Muscle layer of colon (tissue), 2 donors: ENCODE measurements around the gene LRMDA.
"Not testable (repeated sequence)": the region's sequence is repeated elsewhere in the genome, so short reads cannot be mapped to it uniquely, and the experiment has no call there.

Experiments
- H3K27ac ChIP-seq: one replicate; pipeline ENCODE4 v1.7.0; 2013; ENCODE audit warnings: low read depth, mild to moderate bottlenecking, low read length, moderate library complexity
- H3K27me3 ChIP-seq, 2 donors: one replicate each; pipeline ENCODE4 v1.7.0; 2013; ENCODE audit warnings: low read length in 2 of 2, mild to moderate bottlenecking in 2 of 2; ENCODE audit not compliant: insufficient read depth in 2 of 2, control insufficient read depth in 1 of 2
- H3K36me3 ChIP-seq: one replicate; pipeline ENCODE4 v1.7.0; 2013; ENCODE audit warnings: mild to moderate bottlenecking, low read length; ENCODE audit not compliant: insufficient read depth
- H3K4me1 ChIP-seq: one replicate; pipeline ENCODE4 v1.7.0; 2013; ENCODE audit warnings: mild to moderate bottlenecking, low read length; ENCODE audit not compliant: insufficient read depth
- H3K4me3 ChIP-seq, 2 donors: one replicate each; pipeline ENCODE4 v1.7.0; 2013; ENCODE audit warnings: low read length in 2 of 2, low read depth in 1 of 2, mild to moderate bottlenecking in 1 of 2, moderate library complexity in 1 of 2
- H3K9ac ChIP-seq: one replicate; pipeline ENCODE4 v1.7.0; 2013; ENCODE audit warnings: low read length
- H3K9me3 ChIP-seq: one replicate; pipeline ENCODE4 v1.7.0; 2013; ENCODE audit warnings: mild to moderate bottlenecking, low read length
- donor health status: abdominal sarcoma.
- donor health status: Adenocarcinoma of cecum.

The LRMDA gene

DNA sequence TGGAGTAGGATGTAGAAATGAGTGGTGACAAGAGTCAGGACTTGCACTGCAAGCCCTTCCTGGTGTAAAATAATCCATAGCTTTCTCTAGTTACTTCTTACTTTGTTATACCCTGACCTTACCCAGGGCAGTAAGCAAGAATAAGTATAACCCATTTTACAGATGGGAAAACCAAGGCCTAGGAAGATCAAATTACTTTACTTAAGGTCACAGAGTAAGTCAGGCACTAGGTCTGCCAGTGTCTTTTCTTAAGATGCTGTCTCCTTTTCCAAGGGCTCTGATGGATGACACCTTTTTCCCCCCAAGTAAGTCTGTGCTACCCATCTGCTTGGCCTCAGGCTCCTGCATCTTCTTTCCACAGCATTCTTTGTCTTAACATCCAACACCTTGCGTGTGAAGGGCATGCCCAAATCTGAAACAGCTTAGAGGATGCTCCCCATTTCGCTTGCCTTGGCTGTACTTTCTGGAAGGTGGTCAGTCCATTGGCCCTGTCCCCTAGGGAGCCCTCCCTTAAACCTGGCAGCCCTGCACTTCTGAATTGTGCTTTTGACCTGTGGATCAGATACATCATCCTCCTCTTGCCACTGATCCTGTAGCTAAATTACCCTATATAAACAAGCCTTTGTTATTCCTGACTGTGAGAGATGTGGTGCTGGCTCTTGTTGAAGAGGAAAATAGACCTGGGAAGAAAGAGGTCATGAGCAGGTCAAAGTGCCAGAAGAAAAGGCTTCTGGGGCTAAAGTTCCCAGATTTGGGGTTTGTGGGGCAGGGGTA lies 168.6 kb downstream of the LRMDA start:
- H3K4me1 ChIP-seq, result no peaks in the 10 kb centered on the region
- no peaks in the 10 kb centered on the region for H3K36me3 ChIP-seq
- no peak overlapping the region for H3K27ac ChIP-seq
- no peaks in the 10 kb centered on the region for H3K9me3 ChIP-seq
- no peak overlapping the region for H3K4me3 ChIP-seq
- no peaks in the 10 kb centered on the region for H3K27me3 ChIP-seq
- H3K9ac ChIP-seq, result no peak overlapping the region

DNA sequence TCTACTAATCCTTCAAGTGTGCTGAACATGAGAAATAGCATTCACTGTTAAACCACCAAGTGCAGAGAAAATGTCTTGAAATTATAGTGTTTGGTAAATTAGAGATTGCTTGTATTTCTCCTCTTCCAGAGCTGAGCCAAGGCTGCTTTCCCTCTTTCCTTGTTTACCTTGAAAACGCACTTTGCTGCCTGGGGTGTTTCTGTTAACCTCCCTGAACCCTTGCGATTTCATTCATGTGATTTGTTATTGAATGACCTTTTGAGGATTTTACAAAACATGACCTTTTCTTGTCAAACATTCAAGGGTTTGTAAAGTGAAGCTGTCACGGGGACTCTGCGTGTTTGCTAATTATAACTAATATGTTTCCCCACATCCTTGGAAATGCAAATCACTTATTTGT lies 169.4 kb downstream of the LRMDA start:
- Histone ChIP-seq H3K9ac (no peak overlapping the region), H3K27me3 (no peaks in the 10 kb centered on the region), H3K9me3 (no peaks in the 10 kb centered on the region), H3K4me3 (no peak overlapping the region), H3K4me1 (no peaks in the 10 kb centered on the region), H3K36me3 (no peaks in the 10 kb centered on the region), H3K27ac (no peak overlapping the region)

DNA sequence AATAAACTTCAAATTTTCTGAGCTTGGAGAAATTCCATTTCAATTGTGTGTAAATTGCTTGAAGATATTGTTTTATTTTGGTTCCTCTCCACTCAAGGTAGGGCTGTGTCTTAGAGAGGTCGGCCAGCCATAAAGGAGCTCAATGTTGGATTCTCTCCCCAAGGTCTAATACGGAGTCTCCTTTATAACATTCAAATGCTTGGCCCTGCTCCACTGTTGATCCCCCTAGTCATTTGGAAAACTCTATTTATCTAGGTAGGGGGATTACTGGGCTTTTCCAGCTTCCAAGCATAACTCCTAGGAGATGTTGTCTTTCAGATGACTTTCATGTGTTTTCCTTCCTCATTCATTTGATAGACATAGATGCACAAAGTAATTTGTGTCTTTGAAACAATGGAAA lies 170.9 kb downstream of the LRMDA start:
- Histone ChIP-seq H3K4me1 (no peaks in the 10 kb centered on the region), H3K27me3 (no peaks in the 10 kb centered on the region), H3K4me3 (no peak overlapping the region), H3K9ac (no peak overlapping the region), H3K36me3 (no peaks in the 10 kb centered on the region), H3K27ac (no peak overlapping the region), H3K9me3 (no peaks in the 10 kb centered on the region)

DNA sequence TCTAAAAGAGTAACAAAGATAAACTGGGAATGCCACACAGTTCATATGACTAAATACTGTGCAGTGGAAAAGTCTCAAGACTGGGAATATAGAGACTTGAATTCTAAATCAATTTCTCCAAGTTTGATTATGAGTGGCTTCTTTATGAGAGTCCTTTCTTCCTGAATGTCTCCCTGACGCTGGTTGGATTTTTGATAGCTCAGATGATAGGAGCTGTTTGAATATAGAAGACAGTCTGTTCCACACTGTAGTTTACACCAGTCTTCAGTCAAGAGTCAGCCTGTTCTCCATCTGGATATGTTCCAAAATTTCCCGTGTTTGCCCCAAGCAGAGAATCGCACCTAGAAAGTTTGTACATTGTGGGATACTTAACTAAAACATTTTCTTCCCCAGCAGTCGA lies 173.7 kb downstream of the LRMDA start:
- H3K27me3 ChIP-seq, result no peaks in the 10 kb centered on the region
- H3K27ac ChIP-seq, result no peak overlapping the region
- no peaks in the 10 kb centered on the region for H3K36me3 ChIP-seq
- no peaks in the 10 kb centered on the region for H3K9me3 ChIP-seq
- H3K4me1 ChIP-seq, result no peaks in the 10 kb centered on the region
- H3K9ac ChIP-seq, result no peak overlapping the region
- no peak overlapping the region for H3K4me3 ChIP-seq

- not testable (repeated sequence) for H3K4me3 ChIP-seq, H3K4me1 ChIP-seq, H3K9ac ChIP-seq, H3K27me3 ChIP-seq, H3K27ac ChIP-seq, H3K36me3 ChIP-seq, H3K9me3 ChIP-seq
Observed at GRCh38 chr10:75605795-75606194, 174.4 kb downstream of the LRMDA start.

GRCh38 chr10:75606203-75606779 lies 174.9 kb downstream of the LRMDA start:
- no peak overlapping the region for H3K27ac ChIP-seq

DNA sequence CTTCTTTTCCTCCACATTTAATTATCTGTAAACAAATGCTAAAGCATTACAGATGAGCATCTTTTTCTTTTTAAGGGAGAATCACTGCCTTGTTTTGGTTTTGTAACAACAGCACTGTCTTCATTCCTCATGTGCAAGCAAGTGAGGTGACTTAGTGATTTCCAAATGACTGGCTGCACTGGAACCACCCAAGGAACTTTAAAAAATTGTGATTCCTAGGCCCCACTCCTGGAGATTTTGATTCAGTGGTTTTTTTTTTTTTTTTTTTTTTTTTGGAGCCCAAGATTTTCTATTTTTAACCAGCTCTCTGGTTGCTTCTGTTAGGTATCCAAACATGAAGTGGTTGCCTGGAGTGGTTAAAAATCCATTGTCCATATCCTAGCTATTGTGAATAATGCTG lies 176.2 kb downstream of the LRMDA start:
- Histone ChIP-seq H3K9ac (no peak overlapping the region), H3K36me3 (no peaks in the 10 kb centered on the region), H3K27ac (no peak overlapping the region), H3K4me3 (no peak overlapping the region), H3K27me3 (no peaks in the 10 kb centered on the region), H3K4me1 (no peaks in the 10 kb centered on the region), H3K9me3 (no peaks in the 10 kb centered on the region)

More at GRCh38 chr10:75606203-75606779, 174.9 kb downstream of the LRMDA start:
- no peaks in the 10 kb centered on the region for H3K36me3 ChIP-seq
- H3K9me3 ChIP-seq, result no peaks in the 10 kb centered on the region
- H3K4me3 ChIP-seq, result no peak overlapping the region
- no peaks in the 10 kb centered on the region for H3K4me1 ChIP-seq
- H3K9ac ChIP-seq, result no peak overlapping the region
- H3K27me3 ChIP-seq, result no peaks in the 10 kb centered on the region

- Histone ChIP-seq H3K4me1 (peaks cover 9% of the 10 kb centered on the region), H3K27me3 (no peaks in the 10 kb centered on the region), H3K4me3 (no peak overlapping the region), H3K9ac (no peak overlapping the region), H3K9me3 (no peaks in the 10 kb centered on the region), H3K27ac (no peak overlapping the region), H3K36me3 (no peaks in the 10 kb centered on the region)
Observed at GRCh38 chr10:75610183-75610582, 178.8 kb downstream of the LRMDA start.

DNA sequence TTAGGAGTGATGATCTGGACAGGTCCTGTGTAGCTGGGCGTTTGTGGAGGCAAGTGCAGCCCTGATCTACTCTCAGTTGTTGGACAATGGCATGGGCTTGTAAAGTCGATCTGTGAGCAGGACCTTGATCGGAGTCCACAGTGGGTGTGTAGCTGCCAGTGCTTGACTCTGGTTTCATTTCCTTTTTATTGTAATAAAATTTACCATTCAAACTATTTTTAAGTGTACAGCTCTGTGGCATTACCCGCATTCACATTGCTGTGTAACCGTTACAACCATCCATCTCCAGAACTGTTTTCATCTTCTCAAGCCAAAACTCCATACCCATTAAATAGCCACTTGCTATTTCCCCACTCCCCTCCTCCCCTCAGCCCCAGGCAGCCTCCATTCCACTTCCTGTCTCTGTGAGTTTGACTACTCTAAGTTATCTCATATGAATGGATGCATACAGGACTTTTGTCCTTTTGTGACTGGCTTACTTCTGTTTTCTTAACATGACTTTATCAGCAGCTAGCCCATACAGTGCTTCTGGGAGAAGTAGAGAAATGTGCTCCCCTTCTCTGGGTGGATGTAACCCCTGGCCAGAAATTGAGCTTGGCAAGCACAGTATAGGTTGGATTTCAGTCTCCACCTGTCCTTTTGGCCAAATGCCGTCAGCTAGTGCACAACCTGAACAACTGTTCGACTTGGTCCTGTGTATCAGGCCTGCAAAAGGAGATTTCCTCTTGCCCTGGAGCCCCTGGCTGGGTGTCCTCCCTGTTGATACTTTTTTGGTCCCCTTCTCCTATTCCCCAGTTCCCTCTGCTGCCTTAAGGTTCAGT lies 180.0 kb downstream of the LRMDA start:
- H3K27ac ChIP-seq, result no peak overlapping the region
- H3K9me3 ChIP-seq, result no peaks in the 10 kb centered on the region
- H3K27me3 ChIP-seq, result no peaks in the 10 kb centered on the region
- H3K36me3 ChIP-seq, result no peaks in the 10 kb centered on the region
- H3K9ac ChIP-seq, result no peak overlapping the region
- peaks cover 9% of the 10 kb centered on the region for H3K4me1 ChIP-seq
- H3K4me3 ChIP-seq, result no peak overlapping the region

DNA sequence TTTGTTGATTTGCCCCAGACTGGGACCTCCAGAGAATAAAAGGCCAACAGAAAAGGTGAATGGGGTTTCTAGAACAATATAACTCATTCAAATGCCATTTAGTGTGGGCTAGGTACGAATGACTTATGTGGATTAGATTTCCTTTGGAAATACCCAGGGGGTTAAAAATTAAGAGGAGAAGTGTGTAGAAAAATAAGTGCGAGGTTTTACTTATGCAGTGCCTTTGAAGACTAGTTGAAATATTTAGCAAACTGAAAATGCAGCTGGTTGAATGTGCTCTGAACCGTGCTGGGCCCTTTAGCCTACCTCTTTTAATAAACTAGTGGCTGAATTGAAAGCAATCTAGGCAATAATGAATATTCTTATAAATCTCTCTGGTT lies 180.6 kb downstream of the LRMDA start:
- peaks cover 9% of the 10 kb centered on the region for H3K4me1 ChIP-seq
- H3K9me3 ChIP-seq, result no peaks in the 10 kb centered on the region
- H3K27ac ChIP-seq, result no peak overlapping the region
- no peaks in the 10 kb centered on the region for H3K27me3 ChIP-seq
- H3K4me3 ChIP-seq, result no peak overlapping the region
- no peaks in the 10 kb centered on the region for H3K36me3 ChIP-seq
- H3K9ac ChIP-seq, result no peak overlapping the region

GRCh38 chr10:75612904-75613684 lies 181.7 kb downstream of the LRMDA start:
- Histone ChIP-seq H3K4me3 (no peak overlapping the region), H3K36me3 (no peaks in the 10 kb centered on the region), H3K9ac (no peak overlapping the region), H3K9me3 (no peaks in the 10 kb centered on the region), H3K4me1 (peaks cover 9% of the 10 kb centered on the region), H3K27ac (no peak overlapping the region), H3K27me3 (no peaks in the 10 kb centered on the region)
